Cerebellar cortex (tissue), 1 donor: ENCODE data around the gene WNT9B.

ENCODE experiments used
- DNase-seq: peaks from one replicate; pipeline ENCODE4 v3.0.0-alpha.2; 2015; ENCODE audit warnings: low spot score

WNT9B gene, protein sequence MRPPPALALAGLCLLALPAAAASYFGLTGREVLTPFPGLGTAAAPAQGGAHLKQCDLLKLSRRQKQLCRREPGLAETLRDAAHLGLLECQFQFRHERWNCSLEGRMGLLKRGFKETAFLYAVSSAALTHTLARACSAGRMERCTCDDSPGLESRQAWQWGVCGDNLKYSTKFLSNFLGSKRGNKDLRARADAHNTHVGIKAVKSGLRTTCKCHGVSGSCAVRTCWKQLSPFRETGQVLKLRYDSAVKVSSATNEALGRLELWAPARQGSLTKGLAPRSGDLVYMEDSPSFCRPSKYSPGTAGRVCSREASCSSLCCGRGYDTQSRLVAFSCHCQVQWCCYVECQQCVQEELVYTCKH

DNA sequence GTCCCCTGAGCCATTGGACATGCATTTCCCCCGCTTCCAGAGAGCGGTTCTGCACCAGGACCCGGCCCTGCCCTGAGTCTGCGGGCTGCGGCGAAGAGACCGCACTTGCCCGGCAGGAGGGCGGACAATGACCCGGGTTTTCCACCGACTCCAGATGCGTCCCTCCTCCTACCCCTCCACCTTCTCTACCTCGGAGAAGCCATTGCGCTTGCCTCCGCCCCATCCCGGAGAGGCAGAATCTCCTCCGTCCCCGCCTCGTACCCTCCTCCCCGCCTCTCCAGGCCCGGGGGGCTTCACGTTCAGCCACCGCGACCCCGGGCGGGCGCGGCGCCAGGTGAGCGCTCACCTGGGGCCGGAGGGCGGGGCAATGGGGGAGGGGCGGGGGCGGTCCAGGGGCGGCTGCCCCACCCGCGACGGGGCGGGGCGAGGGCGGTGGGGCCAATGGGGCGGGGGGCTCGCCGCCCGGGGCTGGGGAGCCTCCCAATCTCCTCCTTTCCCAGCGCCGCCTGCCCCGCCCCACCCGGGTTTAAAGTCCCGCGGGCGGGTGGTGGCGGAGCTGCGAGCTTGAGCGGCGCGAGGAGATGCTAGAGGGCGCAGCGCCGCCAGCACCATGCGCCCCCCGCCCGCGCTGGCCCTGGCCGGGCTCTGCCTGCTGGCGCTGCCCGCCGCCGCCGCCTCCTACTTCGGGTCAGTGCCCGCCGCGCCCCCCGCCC is at the start of gene WNT9B:
Gene WNT9B (plus strand): TSS at position 555 of the 713 bp plus-strand sequence. CDS start 56 bp downstream, at position 611.
- peak; percentile 14 for DNase-seq

DNA sequence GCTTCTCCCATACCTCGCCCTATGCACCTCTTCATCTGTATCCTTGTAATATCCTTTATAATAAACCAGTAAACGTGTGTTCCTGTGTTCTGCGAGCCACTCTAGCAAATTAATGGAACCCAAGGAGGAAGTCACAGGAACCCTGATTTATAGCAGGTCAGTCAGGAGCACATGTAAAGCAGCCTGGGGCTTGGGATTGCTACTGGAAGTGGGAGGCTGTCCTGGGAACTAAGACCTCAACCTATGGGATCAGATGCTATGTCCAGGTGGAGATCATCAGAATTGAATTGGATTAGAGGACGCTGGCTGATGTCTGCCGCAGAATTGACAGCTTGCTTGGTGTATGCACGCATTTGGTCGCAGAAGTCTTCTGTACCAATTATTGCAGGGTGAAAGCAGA is 48.6 kb upstream of the WNT9B start:
- no peak for DNase-seq

DNA sequence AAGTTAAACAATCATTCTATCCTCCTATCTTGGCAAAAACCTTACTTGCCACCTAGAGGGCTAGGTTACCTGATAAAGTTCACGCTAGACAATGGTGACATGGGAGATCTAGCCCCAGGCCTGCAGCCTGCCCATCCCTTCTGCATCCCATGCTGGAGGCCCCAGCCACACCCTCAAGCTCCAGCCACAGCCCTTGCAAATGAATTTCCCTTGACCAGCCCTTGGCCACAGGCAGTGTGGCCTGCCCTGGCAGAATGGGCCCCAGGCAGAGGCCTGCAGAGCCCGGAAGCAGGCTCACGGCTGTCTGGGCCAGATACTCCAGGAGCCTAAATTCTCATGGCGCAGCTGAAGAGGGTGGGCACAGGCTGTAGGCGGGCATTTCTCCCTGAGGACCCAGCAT is 47.8 kb upstream of the WNT9B start:
- no peak for DNase-seq

DNA sequence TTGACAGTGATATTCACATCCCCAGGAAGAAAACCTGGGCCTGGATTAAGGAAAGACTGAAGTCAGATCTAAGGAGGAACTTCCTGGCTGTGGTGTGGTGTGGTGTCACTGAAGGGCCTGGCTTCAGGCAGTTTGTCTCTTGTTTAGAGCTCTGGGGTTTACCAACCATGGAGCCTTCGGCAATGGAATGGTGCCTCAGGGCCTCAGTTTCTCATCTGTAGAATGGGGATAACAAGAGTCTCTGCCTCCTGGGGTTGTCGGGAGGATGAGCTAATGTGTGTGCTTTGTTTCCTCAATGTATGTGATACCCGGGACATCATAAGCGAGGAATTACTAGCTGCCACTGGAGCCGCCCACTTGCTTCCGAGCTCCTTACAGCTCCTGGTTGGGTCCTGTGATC is 45.6 kb upstream of the WNT9B start:
- DNase-seq = no peak

DNA sequence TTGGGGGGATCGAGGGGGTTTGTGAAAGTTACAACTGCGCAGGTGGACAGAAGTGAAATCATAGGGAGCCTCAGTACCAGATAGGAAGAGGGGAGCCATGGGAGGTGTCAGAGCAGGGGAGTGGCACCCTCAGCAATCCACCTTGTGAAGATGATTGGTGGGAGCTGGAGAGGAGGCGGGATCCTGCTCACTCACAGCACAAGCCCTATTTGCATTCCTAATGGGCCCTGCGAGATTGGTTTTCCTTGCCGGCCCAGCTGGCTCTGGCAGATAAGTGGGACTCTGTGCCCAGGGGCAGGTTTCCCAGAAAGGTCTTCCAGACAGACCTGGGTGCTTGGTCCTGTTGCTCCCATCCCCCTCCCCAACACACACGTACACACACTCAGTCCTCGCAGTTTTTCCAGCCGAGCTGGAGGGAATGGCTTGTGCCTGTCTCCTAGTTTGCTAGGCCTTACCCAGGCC is 42.2 kb upstream of the WNT9B start:
- no peak for DNase-seq

DNA sequence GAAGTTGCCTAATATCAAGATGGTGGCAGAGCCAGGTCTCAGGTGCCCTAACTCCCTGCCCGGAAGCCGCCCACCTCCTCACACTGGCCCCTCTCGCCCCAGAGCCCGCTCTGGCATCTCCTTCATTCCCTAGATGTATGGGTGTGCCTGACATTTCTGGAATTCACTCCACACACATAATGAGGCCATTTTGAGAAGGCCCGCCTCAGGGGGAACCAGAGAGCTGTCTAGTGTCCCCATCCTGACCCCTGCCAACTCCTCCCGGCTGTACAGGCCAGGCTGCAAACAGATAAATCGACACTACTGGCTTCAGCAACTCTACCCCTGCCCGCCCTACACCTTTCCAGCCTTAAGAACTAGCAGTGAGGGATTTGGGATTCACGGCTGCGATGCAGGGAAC is 40.5 kb upstream of the WNT9B start:
- DNase-seq = no peak

DNA sequence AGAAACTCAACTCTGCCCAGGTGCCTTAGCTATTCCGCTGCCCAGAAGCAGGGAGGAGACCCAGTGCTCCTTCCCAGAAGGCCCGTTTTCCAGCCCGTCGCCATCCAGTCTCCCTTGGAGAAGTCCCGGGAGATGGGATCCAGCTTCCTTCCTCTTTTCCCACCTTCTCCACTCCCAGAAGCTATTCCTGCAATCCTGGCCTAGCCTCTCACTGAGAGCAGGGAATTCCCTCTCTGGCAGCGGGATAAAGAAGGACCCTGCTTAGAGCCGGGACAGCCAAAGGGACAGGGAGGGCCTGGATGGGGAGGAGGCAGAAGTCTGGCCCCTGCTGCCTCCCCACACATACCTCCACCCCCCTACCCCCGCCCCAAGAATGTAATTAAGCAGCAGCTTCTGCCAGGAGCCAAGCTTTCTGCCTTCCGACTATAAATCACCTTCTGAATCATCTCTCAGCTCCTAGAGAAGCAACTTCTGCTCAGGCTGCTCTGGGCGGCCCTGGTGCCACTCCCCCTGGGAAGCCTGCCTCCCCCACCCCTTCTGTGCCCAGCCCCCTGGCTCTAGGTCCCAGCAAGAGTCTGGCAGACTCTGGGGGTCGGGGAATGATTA is 39.3 kb upstream of the WNT9B start:
- DNase-seq = no peak

DNA sequence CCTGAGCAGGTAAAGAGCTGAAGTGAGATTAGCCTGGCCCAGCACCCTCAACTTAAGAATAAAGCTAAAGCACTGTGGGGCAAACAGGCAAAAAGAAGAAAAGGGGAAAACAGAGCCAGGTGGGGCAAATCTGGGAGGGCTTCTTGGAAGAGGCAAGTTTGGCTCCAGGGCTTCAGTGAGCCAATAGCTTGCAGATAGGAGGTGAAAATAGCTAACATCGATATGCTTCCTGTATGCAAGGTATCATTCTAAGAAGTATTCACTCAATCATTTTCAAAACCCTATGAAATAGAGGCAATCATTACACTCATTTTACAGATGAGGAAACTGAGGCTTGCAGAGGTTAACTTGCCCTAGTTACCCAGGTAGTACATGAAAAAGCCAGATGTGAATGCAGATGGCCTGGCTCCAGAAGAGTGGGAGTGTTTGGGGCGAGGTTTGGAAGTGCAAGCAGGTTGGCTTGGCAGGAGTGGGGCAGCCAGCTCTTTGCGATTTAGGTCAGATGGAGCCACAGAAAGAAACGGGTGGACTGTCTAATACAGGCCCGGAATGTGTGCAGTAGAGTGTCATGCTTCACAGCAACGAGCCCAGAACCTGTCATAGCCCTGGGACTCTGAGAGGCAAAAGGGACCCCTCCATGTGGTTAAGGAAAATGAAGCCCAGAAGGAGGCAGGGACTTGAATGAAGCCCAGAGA is 38.6 kb upstream of the WNT9B start:
- no peak for DNase-seq

DNA sequence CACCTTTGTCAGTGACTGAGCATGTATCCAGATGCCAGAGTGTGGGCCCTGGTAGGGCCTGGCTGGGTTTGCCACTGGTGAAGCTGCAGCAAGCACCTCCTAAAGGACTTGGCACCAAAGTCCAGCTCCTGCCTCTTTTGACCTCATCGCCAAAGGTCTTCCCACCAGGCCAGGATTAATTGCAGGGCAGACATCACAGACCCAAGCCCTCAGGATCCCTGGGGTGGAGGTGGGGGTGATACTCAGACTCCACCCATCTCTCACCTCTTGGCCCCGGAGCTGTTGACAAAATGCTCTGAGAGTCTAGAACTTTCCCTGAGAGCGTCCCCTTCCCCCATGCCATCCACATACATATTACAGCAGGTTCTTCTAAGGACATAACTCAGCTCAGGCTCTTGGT is 37.5 kb upstream of the WNT9B start:
- no peak for DNase-seq

DNA sequence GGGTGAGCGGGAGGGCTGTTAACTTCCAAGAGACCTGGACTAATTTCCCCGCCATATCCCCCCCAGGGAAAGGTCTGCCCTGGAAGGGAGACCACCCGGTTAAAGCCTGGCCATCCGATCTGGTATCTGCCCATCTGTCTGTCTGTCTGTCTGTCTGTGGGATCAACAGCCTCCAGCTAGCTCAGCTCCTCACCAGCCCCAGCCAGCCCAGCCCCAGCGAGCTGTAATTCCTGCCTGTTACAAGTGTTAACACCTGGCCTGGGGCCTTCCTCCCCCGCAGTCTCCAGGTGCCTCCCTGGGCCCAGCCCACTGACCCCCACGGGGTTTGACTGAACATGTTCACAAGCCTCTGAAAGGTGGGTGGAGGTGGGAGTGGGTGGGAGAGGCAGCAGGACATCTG is 36.9 kb upstream of the WNT9B start:
- DNase-seq = no peak

DNA sequence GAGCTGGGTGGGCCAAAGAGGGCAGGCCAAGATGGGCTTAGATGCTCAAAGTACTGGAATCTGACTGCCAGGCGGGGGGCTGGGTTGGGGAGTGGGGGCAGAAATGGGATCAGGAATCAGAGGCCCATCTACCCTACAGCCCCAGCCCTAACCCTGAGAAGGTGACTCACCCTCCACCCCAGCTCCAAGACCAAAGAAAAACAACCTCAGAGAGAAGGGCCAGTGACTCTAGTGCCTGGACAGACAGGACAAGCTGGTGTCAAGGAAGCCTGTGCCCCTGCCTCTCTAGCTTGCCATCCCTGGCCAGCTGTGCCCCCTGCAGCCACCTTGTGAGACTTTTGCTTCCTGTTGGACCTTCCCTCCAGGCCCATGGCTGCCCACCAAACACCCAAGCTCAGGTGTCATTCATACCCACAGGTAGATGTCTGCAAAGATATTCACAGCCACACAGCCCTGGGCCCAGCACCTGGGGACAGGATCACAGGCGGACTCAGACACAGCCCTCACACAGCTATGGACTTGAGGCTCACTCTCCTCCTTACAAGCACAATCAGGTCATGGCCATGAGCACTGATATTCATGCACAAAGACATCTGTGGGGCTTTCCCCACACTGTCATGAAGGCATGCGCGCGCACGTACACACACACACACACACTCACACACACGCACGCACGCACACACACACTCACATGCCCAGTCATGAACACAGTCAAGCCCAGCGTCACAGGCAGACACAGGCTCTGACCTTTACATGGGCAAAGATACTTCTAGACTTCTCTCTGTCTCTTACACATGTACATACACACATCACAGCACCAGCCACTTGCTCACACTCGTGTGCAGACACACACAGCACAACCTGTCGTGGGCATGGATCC is 35.7 kb upstream of the WNT9B start:
- no peak for DNase-seq

DNA sequence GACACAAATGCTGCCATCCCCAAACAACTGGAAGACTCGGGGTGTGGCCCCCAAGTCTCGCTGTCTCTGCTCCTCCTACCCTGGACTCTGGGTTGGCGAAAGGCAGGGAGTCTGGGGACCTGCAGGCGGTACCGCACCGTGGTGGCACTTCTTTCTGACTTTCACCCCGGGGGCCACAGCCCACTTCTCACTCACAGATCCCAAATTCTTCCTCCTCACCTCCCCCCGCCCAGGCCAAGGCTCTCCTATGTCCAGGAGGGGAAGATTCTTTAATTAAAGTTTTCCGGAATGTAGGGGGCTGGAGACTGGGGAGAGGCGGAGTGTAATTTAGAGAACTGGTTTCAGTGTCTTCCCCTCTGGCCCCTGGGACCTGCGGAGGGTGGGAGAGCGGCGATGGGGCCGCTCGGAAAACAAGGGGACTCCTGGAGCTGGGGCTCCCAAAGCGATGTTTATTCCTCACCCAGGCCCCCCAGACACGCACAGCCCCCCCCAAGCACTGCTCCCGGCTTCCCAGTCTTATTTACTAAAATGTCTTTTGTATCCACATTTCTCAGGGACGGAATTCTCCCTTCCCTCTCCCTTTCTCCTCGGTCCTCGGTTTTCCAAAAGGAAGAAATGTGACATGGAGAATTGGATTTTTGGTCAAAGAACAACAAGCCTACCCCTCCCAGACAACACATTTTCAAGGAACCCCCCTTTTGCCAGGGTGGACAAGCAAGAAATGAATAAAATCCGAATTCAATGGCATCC is 34.1 kb upstream of the WNT9B start:
- no peak for DNase-seq

DNA sequence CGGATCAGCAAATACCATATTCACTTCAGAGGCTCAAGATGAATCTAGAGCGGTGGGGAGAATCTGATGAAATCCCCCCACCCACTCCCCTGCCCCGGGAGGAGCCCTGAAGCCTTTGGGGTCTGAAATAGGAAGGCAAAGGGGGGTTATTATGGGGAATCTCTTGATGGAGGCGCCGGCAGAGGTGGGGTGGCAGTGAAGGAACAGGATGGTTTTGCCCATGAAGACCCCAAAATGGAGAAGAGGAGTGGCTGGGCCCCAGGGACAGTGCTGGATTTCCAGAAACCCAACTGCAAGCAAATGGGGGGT is 33.5 kb upstream of the WNT9B start:
- DNase-seq = no peak

DNA sequence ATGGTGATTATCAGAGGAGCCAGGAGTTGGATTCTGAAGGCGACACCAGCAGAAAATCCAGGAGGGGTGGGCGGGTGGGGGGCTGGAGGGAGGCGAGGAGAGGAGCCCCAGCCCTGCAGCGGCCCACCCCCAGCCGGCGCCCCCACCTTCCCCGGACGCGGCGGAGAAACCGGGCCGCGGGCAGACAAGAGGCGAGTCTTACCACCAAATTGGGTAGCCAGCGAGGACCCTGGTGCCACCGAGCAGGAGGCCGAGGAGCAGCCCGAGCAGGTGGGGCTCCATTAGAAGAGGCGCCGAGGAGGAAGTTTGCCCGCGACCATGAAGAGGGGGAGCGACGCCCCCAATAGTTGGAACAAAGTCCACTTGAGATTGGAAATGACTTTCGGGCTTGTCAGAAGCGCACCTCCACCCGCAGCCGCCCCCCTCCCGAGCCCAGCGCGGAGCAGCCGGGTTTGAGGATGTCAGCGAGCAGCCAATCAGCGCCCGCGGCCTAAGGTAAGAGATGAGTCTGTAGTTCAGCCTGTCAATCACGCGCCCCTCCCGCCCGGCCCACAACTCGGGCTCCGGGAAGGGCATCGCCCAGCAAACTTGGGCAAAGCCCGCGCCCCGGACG is 33.0 kb upstream of the WNT9B start, which contains the start of gene WNT3:
Gene WNT3 (minus strand): TSS at position 377 of the 613 bp plus-strand sequence. CDS start 95 bp downstream, at position 282.
- no peak for DNase-seq

DNA sequence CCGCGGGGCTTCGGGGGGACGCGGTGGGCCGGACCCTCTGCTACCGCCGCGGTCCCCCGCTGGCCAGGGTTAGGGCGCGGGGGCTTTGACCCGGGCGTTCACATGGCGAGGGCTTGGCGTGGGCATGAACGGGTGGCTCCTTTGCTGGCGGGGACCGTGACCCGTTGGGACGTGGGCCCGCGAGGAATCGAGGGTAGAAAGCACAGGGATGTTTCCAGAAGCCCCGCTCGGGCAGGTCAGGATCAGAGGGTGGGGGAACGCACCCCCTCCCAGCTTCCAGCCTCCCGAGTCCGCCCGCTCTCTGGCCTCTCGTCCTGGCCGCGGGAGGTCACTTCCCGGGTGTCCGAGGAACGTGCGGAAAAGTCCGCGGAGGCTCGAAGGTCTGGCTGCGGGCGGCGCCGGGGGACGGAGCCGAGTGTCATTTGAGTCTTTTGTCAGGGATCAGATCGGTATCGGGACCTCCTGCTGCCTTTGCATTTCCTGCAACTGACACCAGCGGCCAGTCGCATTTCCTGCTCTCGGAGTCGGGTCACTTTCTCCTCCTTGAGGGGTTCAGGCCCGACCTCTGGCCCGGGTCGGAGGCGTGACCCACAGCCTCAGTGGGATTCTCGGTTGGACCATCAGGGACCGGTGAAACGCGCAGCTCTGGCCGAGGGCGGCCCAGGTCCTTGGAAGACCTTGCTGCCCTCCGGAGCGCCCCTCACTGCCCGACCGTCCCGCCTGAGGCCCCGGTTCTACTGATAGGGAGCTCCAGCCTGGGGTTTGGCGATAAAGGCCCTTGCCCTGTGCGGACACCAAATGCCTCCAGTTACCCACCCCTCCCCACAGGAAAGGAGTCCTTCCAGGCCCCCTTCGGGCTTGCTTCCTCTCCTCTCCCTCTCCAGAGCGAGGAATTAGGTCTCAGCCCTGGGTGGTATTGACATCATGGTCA is 32.2 kb upstream of the WNT9B start:
- DNase-seq = no peak

DNA sequence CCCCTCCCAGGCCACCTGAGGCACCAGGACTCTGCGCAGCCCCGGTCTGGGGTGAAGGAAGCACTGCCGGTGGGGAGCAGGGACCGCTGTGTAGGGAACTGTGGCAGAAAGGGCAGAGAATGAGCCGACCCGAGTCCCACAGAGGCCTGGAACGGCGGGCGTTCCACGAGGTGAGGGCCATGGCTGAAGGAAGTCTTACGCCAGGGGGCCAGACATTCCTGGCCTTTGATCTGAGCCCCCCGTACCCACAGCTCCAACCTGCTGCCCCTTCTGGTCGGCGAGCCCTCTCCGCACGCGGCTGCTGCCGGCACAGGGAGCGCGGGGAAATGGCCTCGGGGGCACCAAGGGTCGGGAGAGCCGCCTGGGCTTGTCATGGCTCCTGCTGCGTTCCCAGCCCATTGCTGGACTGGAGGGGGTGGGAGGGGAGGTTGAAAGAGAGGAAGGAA is 31.5 kb upstream of the WNT9B start:
- DNase-seq = no peak

DNA sequence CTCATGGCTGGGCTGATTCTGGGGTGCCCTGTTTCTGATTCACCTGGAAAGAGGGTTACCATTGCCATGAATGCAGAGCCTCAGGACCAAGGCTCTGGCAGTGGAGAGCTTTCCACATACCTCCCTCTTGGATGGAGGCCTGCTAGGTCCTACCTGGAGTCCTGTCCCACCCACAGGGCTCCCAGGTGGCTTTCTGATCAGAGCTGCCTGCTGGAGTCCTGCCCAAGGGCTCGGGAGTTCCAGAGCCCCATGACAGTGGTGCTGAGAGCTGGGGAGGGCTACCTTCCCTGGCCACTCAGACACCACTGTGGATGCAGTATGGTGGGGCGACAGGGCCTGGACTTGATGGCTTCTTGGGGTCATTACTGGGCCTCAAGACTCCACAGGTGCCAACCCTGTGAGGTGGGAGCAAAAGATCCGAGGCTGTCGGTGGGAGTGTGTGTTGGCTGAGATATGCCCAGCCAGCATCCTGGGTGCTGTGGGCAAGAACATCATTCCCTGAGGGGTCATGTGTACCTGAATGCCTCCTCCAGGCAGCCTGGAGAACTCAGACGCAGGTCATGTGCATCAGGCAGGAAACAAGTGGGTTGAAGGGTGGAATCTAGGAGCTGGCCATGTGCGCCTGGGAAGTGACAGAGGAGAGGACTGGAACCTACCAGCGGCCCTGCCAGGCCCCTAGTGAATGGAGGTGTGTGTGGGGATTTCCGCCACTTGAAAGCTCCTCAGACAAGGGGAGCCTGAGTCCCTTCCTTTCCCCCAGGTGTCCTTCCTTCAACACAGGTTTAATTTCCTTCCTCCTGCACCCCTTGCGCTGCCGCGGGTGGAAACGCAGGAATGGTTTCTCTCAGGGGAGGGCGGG is 30.6 kb upstream of the WNT9B start:
- DNase-seq = no peak
